ENCODE measurements around the gene B4GALNT3.

B4GALNT3 gene

DNA sequence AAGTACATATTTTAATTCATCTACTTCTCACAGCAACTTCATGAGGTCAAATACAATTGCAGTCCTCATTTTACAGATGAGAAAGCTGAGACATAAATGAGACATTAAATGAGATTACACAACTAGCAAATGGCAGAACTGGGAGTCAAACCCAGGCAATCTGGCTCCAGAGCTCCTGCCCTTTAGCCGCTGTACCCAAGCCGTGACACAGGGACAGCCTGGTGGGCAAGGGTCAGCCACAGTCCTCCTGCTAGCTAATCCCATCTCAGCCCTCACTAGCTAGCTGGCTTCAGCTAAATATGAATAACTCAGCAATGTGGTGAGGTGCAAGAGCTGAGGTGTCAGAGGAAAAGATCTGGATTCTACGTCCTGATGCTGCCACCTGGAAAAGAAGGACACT, 148.7 kb downstream of the B4GALNT3 start:
- TF ChIP-seq, protein P1, sequence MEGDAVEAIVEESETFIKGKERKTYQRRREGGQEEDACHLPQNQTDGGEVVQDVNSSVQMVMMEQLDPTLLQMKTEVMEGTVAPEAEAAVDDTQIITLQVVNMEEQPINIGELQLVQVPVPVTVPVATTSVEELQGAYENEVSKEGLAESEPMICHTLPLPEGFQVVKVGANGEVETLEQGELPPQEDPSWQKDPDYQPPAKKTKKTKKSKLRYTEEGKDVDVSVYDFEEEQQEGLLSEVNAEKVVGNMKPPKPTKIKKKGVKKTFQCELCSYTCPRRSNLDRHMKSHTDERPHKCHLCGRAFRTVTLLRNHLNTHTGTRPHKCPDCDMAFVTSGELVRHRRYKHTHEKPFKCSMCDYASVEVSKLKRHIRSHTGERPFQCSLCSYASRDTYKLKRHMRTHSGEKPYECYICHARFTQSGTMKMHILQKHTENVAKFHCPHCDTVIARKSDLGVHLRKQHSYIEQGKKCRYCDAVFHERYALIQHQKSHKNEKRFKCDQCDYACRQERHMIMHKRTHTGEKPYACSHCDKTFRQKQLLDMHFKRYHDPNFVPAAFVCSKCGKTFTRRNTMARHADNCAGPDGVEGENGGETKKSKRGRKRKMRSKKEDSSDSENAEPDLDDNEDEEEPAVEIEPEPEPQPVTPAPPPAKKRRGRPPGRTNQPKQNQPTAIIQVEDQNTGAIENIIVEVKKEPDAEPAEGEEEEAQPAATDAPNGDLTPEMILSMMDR (IDR thresholded peaks at IDR 0.05; ENCODE audit: low read depth, low read length, missing control alignments) = no peak
- DNase-seq (ENCODE audit: extremely low read depth, low read depth) = no peak
- H3K4me3 ChIP-seq (replicated peaks; ENCODE audit: low read depth, low read length) = no peak overlapping the region

DNA sequence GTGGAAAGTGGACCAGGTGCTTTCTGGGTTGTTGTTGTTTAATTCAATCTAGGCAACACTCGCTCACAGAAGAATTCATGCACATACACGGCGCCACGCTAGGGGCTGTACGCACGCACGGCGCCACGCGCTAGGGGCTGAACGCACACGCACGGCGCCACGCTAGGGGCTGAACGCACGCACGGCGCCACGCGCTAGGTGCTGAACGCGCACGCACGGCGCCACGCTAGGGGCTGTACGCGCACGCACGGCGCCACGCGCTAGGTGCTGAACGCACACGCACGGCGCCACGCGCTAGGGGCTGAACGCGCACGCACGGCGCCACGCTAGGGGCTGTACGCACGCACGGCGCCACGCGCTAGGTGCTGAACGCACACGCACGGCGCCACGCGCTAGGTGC, 149.2 kb downstream of the B4GALNT3 start:
- TF ChIP-seq, protein P1 (IDR thresholded peaks at IDR 0.05; ENCODE audit: low read depth, low read length, missing control alignments) = no peak
- DNase-seq (ENCODE audit: extremely low read depth, low read depth) = no peak
- no peak overlapping the region for H3K4me3 ChIP-seq (replicated peaks; ENCODE audit: low read depth, low read length)

DNA sequence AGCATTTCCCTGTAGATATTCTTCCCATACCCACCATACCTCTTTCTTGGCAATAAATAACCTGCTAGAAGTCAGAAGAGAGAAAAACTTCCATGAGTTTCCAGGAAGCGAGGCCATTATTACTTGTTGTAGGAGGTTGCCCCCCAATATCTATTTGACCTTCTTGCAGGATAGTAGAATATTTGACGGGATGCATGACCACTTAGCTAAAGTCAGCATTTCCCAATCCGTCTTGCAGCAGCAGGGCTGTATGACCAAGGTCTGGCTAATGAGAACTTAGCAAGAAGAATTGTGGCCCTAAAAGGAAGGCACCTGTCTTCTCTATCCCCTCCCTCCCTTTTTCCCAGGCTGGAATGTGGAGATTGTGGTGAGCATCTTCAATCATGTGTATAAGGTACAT, 152.0 kb downstream of the B4GALNT3 start:
- H3K4me3 ChIP-seq (replicated peaks; ENCODE audit: low read depth, low read length) = no peak overlapping the region
- TF ChIP-seq, protein P1 (IDR thresholded peaks at IDR 0.05; ENCODE audit: low read depth, low read length, missing control alignments) = no peak
- DNase-seq (ENCODE audit: extremely low read depth, low read depth) = no peak

DNA sequence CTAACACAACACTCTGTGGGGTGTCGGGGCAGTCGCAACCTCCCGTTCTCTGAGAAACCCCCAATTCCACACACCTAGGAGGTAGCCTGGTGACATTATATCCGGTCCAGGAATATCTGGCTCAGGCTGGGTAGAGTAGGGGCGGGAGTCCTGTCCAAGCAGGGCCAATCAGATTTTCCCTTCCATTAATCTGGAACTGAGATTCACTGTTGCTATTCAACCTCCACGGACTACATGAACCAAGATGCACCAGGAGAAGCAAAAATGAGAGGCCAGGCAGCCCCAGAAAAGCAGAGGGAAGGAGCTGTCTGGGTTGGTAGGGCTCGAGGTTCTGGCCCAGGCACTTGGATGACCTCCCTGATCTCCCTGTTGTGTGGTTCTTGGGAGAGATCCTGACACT, 152.6 kb downstream of the B4GALNT3 start:
- TF ChIP-seq, protein P1 (IDR thresholded peaks at IDR 0.05; ENCODE audit: low read depth, low read length, missing control alignments) = no peak

DNA sequence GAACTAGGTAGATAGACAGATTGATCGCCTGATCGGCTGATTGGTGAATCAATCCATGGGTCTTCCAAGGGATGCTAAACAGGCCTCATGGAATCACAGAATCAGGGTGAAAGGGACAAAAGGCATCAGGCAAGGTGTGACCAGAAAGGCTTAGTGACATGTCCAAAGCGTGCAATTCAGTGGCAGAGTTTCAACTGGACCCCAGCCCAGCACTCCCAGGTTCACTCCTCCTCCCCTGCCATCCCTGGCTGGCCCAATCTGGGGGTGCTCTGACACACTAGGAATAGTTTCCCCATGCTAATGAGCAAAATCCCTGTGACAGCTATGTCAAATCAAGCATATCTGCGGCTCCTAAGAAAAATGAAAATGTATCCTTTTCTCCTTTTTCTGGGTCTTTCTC, 153.1 kb downstream of the B4GALNT3 start:
- DNase-seq (ENCODE audit: extremely low read depth, low read depth) = no peak
- TF ChIP-seq, protein P1 (IDR thresholded peaks at IDR 0.05; ENCODE audit: low read depth, low read length, missing control alignments) = no peak

More for the DNA sequence above, 152.6 kb downstream of the B4GALNT3 start:
- no peak for DNase-seq (ENCODE audit: extremely low read depth, low read depth)
- no peak overlapping the region for H3K4me3 ChIP-seq (replicated peaks; ENCODE audit: low read depth, low read length)

More for the DNA sequence above, 153.1 kb downstream of the B4GALNT3 start:
- no peak overlapping the region for H3K4me3 ChIP-seq (replicated peaks; ENCODE audit: low read depth, low read length)

All from HFF-Myc (cell line).